K562 (cell line): Measurements from ENCODE around the gene HKDC1. TPM values are rescaled to one million over a fixed set of nuclear protein-coding genes. Genes with fewer than 3 reads are reported as not detected.

Experiments used
- DDX20 ChIP-seq: fragments of 450-650 bp; IDR thresholded peaks from 2 replicates; pipeline ENCODE4 v1.6.1; 2016; ENCODE audit warnings: missing genetic modification characterization, low read depth, mild to moderate bottlenecking, missing compliant biosample characterization, moderate library complexity
- polyA plus RNA-seq, 8 experiments: library from polyadenylated mRNA; depleted of rRNA in 4 of 8; stranded (reverse) in 5 of 8; unstranded in 3 of 8; fragments of >200 nt; fragmentation: Nextera tagmentation in 2 of 8; fragmentation: Illumina TruSeq in 1 of 8; extraction: Ambion mirVana in 2 of 8; extraction: Trizol in 1 of 8; gene quantifications; 2 replicates each; pipeline versions ENCODE4 v1.2.1 to v1.2.3, GENCODE V29; 2011 to 2014; ENCODE audit warnings: inconsistent platforms in 1 of 8, missing spikeins in 1 of 8
- total RNA-seq, 7 experiments: library from RNA; depleted of rRNA in 6 of 7; stranded (reverse); fragments of >200 nt in 6 of 7; fragmentation: Illumina TruSeq in 2 of 7; extraction: Trizol in 2 of 7; gene quantifications; 2 replicates each; pipeline versions ENCODE4 v1.2.1 to v1.2.3, GENCODE V29; 2011 to 2021; ENCODE audit warnings: low replicate concordance in 1 of 7
- TF ChIP-seq, protein P1 (sequence below): fragments of 200-800 bp; sonication (Bioruptor generic); IDR thresholded peaks from 2 replicates; pipeline ENCODE4 v1.6.1; 2016; ENCODE audit warnings: missing genetic modification characterization, missing compliant biosample characterization

Gene HKDC1
- total and polyA plus RNA-seq, 9 of the 15 experiments (the other 6 are each of a cell fraction or from before 2014, with no cell fraction given), result 0.04 to 0.22 (median 0.11) TPM; not detected in 5

GRCh38 chr10:69179089-69179742, 40.9 kb upstream of the HKDC1 start (continued):
- TF ChIP-seq, protein P1, sequence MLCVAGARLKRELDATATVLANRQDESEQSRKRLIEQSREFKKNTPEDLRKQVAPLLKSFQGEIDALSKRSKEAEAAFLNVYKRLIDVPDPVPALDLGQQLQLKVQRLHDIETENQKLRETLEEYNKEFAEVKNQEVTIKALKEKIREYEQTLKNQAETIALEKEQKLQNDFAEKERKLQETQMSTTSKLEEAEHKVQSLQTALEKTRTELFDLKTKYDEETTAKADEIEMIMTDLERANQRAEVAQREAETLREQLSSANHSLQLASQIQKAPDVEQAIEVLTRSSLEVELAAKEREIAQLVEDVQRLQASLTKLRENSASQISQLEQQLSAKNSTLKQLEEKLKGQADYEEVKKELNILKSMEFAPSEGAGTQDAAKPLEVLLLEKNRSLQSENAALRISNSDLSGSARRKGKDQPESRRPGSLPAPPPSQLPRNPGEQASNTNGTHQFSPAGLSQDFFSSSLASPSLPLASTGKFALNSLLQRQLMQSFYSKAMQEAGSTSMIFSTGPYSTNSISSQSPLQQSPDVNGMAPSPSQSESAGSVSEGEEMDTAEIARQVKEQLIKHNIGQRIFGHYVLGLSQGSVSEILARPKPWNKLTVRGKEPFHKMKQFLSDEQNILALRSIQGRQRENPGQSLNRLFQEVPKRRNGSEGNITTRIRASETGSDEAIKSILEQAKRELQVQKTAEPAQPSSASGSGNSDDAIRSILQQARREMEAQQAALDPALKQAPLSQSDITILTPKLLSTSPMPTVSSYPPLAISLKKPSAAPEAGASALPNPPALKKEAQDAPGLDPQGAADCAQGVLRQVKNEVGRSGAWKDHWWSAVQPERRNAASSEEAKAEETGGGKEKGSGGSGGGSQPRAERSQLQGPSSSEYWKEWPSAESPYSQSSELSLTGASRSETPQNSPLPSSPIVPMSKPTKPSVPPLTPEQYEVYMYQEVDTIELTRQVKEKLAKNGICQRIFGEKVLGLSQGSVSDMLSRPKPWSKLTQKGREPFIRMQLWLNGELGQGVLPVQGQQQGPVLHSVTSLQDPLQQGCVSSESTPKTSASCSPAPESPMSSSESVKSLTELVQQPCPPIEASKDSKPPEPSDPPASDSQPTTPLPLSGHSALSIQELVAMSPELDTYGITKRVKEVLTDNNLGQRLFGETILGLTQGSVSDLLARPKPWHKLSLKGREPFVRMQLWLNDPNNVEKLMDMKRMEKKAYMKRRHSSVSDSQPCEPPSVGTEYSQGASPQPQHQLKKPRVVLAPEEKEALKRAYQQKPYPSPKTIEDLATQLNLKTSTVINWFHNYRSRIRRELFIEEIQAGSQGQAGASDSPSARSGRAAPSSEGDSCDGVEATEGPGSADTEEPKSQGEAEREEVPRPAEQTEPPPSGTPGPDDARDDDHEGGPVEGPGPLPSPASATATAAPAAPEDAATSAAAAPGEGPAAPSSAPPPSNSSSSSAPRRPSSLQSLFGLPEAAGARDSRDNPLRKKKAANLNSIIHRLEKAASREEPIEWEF (CRISPR knock-in tag), result peak; percentile 67; the same call in 1 of the 2 replicates
- no peak for TF ChIP-seq DDX20 (tag)
